AML-193 (cell line): ENCODE data around the gene GRK2.
A peak's percentile ranks its signal among the peaks of the same experiment; 100 is the strongest.

ENCODE experiments used
- DNase-seq, 2 experiments: peaks; one replicate each; lab custom pipeline; 2025; lab: John Stamatoyannopoulos, UW

The GRK2 gene

DNA sequence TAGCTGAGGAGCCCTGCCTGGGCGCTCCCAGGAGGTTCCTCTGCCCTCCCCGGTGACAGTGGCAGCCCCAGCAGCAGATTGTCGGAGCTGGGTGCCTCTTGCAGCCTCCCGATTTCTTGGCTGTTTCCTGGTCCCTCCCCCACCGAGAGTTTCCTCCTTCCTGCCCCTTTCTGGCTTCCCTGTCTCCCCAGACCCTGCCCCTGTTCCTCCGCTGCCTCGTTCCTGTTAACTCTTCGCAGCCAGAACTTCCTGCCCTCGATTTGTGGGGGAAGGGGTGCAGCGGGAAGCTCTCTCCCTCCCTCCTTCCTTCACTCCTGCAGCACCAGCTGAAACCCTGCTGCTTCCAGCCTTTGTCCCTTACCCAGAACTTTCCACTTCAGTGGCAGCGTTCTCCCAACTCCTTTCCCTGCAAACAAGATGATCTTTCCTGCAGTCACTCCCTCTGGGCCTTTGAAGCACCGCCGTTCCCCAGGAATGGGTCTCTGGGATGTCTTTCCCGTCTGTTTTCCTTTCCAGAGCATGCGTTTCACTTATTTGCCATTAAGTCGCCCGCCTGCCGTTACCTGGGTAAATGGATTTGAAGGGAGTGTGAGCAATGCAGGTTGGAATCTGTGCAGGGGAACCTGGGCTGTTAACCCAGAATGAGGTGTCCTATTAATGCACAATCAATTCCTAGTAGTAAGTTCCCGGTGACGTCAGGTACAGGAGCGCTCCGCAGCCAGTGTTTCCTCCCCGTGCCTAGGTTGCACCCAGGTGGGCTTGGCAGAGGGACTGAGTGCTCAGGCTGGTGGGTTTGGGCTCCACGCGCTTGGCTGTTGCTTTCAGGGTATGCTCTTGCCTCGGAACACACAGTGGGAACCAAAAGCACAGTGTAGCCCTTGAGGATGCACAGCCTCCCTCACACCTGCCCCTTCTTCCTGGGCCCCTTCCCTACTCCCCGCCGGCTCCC is 4.3 kb downstream of the GRK2 start:
- peak; percentile 78 to 81 for DNase-seq

GRCh38 chr11:67271205-67271540 is 4.9 kb downstream of the GRK2 start:
- DNase-seq: no peak

DNA sequence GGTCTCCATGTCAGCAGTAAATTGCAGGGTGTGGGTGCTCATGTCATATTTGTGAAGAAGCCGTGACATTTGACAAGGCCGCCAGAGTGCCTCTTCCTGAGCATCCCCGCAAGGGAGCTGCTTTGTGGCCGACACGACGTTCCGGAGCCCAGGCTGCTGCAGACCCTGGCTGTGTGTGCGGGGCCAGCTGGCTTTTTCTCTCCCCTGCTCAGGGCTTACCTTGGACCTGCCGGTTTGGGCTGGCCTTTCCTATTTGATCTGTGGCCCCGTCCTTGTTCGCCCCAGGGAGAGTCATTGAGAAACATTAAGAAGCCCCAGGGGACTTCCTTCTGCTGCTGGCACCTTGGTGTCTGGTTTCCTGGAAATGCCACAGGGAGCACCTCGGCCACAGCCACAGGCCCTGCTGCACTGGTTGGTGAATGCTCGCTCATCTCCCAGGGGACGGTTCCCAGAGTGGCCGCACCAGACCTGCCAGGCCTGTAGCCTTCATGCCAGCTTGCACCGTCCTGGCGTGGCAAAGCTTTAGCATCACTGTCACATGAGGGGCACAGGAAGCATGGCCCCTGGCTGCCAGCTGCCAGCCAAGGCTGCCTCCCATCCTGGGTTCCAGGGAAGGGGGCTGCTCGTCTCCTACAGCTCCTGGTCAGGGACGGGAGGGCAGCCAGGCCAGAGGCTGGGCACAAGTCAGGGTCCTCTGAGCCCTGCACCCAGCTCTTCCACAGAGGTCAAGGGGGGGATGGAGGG is 5.4 kb downstream of the GRK2 start:
- peak; percentile 86 to 90 for DNase-seq

GRCh38 chr11:67272327-67273259 is 6.3 kb downstream of the GRK2 start:
- DNase-seq: no peak

DNA sequence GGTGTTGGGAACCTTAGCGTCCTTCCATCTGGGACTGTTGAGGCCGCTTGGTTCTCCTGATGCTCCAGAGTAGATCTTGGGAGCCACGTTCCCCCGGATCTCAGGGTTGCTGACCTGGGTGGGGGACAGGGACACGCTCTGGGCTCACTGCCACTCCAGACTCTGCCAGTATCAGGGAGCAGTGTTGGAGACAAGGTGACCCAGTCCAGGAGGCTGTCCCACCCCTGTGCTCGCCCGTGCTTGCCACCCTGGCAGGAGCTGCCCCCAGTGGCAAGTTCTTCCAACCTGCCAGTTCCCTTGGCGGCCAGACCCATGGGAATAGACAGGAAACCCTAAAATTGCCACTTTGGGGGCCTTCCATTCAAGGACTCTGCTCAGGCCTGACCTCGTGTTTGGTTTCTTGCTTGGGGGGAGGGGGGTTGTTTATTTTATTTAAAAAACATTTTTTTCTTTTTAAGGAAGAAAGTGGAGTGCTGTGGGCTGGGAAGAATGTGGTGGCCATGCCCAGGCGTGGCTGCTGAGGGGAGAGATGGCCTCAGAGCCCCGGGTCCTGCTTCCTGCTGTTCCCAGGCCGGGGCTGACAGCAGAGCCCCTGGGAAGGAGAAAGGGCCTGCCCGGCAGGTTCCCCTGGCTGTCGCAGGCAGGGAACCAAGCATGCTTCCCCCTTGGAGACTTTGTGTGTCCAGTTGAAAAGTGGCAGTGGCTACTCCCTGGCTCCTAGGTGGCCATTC is 7.2 kb downstream of the GRK2 start:
- no peak for DNase-seq

GRCh38 chr11:67274768-67275605 is 8.7 kb downstream of the GRK2 start:
- no peak for DNase-seq

DNA sequence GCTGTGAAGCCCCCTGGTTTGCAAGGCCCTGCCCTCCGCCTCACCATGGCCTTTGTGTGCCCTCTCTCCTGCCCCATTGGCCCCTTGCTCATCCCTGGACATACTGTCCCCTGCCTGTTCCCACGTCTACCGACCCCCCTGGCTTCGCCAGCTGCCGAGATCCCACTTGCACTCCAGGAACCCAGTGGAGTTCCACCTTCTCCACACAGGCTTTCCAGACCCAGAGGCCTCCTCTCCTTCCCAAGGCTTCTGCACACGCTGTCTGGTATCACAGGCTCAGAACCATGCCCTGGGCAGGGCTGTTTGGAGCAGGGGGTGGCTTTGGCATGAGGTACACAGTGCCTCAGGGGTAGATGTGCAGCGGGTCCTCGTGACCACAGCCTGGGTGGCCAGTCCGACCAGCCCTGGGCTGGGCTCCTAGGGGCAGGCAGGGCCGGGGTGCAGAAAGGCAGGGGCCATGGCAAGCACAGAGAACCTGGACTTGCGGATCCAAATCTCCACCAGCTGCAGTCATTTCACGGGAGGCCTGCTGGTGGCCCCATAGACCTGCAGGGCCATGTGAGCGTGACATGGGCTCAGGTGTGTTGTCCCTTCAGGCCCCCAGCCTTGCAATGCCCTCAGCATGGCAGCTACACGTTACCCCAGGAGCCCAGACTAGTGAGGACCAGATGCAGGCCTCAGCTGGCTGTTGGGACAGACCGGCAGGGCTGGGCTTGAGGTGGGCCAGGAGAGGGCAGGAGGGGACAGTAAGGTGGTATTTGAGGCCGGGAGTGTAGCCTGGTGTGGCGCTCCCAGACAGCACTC is 9.5 kb downstream of the GRK2 start:
- no peak for DNase-seq

GRCh38 chr11:67276781-67277230 is 10.5 kb downstream of the GRK2 start:
- DNase-seq: peak; percentile 90 to 97

- DNase-seq: peak; percentile 95 to 96
Observed at GRCh38 chr11:67277231-67277961, 11.1 kb downstream of the GRK2 start.

GRCh38 chr11:67278135-67278938 is 12.1 kb downstream of the GRK2 start:
- DNase-seq: no peak

DNA sequence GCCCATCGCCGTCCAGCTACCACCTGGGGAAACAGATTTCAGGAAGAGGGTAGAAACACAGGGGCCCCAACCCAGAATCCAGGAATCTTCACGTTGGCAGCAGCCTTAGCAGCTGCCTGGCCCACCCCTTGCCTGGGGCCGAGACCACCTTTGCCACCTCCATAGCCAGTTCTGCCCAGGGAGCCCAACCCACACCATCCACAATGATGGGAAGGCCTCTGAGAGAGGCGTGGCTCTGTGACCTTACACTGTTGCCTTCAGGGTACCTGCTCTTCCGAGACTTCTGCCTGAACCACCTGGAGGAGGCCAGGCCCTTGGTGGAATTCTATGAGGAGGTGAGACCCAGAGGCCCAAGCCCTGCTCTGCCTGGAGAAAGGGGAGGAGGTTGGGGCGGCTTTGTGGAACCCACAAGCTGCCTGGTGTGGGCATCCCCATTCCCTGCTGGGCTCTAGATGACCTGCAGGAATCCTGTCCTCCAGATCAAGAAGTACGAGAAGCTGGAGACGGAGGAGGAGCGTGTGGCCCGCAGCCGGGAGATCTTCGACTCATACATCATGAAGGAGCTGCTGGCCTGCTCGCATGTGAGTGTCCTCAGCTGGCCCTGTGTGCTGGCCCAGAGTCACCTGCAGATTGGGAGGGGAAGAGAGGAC is 12.8 kb downstream of the GRK2 start:
- DNase-seq: no peak

GRCh38 chr11:67279589-67280340 is 13.5 kb downstream of the GRK2 start:
- no peak for DNase-seq

- DNase-seq: no peak
Observed at GRCh38 chr11:67280341-67280787, 14.1 kb downstream of the GRK2 start.

DNA sequence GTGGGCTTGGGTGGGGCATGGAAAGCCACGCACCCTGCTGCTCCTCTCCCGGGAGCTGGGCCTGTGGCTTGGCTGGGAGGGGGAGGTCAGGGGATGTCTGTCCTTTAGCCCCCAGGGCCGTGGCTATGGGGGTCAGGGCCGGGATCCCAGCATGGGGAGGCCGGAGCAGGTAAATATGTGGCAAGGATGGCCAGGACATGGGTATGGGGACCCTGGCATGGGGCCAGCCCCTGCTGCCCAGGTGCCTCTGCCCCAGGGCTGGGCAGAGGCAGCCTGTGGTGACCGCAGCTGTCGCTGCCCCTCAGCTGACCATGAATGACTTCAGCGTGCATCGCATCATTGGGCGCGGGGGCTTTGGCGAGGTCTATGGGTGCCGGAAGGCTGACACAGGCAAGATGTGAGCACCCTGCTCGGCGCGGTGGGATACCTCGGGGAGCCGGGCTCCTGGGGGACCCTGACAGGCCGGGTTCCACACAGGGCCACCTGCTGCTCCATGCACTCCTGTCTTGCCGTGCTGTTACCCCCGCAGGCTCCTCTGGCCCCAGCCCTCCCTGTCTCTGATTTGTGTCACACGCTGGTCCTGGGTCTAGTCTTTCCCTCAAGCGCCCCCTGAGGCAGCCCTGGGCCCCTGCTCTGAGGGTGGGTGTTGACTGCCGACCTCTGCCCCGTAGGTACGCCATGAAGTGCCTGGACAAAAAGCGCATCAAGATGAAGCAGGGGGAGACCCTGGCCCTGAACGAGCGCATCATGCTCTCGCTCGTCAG is 14.7 kb downstream of the GRK2 start:
- DNase-seq: no peak

DNA sequence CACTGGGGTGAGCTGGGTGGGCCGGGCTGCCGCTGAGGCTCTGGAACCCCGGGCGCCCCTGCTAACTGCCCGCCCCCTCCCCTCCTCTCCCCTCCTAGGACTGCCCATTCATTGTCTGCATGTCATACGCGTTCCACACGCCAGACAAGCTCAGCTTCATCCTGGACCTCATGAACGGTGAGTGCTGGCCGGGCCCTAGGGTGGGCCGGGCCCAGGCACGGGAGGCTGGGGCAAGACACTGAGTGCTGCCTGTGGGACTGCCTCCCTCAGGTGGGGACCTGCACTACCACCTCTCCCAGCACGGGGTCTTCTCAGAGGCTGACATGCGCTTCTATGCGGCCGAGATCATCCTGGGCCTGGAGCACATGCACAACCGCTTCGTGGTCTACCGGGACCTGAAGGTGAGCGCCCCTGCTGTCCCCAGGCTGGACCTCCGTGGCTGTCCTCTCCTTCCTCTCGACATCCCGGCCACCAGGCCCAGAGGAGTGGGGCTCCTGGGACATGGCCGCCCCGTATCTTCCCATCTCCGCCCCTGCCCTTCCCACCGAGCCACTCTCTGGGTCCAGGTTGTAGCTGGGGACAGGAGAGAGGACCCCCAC is 15.4 kb downstream of the GRK2 start:
- DNase-seq: no peak
